Panc1 (cell line): Measurements from ENCODE around the gene KCNN3. TPM values are rescaled to one million over a fixed set of nuclear protein-coding genes. Genes with fewer than 3 reads are reported as not detected.

Experiments
- ATAC-seq: fragments of 200-7000 bp; cut with Tn5 transposase; 2 replicates; pipeline ENCODE4 v1.9.1; 2020; ENCODE audit warnings: mild to moderate bottlenecking, moderate library complexity
- BruUV-seq: library from RNA; stranded (reverse); fragments of 400-500 nt; replicated peaks from 2 replicates; lab custom pipeline; 2021; lab: Mats Ljungman, UMichigan
- CTCF ChIA-PET: fragments of 300-600 bp; sonication (Branson Sonifier 250); formaldehyde crosslinking; loops from one replicate; lab custom pipeline; 2022; ENCODE audit warnings: antibody characterized with exemption; lab: Charles Lee
- POLR2A ChIA-PET: fragments of 300-600 bp; sonication (Branson Sonifier 250); formaldehyde crosslinking; loops from one replicate; lab custom pipeline; 2022; ENCODE audit warnings: antibody characterized with exemption; lab: Charles Lee
- DNase-seq: peaks from one replicate; pipeline ENCODE4 v3.0.0-alpha.2; 2010; ENCODE audit warnings: low read depth, low spot score
- H3K27ac ChIP-seq: 2 replicates; pipeline ENCODE4 v1.5.1; 2011; ENCODE audit warnings: mild to moderate bottlenecking, low read length, inconsistent platforms
- H3K27me3 ChIP-seq: fragments of 200-500 bp; sonication (Bioruptor generic); 2 replicates; pipeline ENCODE4 v1.6.0; 2014; ENCODE audit warnings: low read length, inconsistent platforms; ENCODE audit not compliant: control insufficient read depth, insufficient read depth
- H3K36me3 ChIP-seq: fragments of 200-500 bp; sonication (Bioruptor generic); 2 replicates; pipeline ENCODE4 v1.5.1; 2014; ENCODE audit warnings: inconsistent platforms, mild to moderate bottlenecking, low read length, moderate library complexity; ENCODE audit not compliant: control insufficient read depth, insufficient read depth
- H3K4me1 ChIP-seq: 2 replicates; pipeline ENCODE4 v1.5.1; 2011; ENCODE audit warnings: inconsistent platforms, mild to moderate bottlenecking, low read length, moderate library complexity; ENCODE audit not compliant: control insufficient read depth, insufficient read depth
- H3K4me3 ChIP-seq, 2 experiments: 2 replicates each; pipeline ENCODE4 v1.5.1; 2011 to 2012; ENCODE audit warnings: low read depth in 2 of 2, low read length in 2 of 2, mild to moderate bottlenecking in 2 of 2, inconsistent platforms in 1 of 2, moderate library complexity in 1 of 2
- H3K9me3 ChIP-seq: fragments of 200-500 bp; sonication (Bioruptor generic); 2 replicates; pipeline ENCODE4 v1.5.1; 2014; ENCODE audit warnings: low read depth, mild to moderate bottlenecking, inconsistent platforms, low read length, moderate library complexity; ENCODE audit not compliant: control insufficient read depth, insufficient read depth
- CTCF ChIP-seq: fragments of 450-650 bp; IDR thresholded peaks from 2 replicates; pipeline ENCODE4 v1.5.1; 2017; ENCODE audit warnings: mild to moderate bottlenecking
- POLR2AphosphoS5 ChIP-seq: IDR thresholded peaks from 2 replicates; pipeline ENCODE4 v1.6.1; 2012; ENCODE audit warnings: mild to moderate bottlenecking, low read depth, low read length, moderate library complexity
- REST ChIP-seq, 2 experiments: IDR thresholded peaks; 2 replicates each; pipeline ENCODE4 v1.6.1; 2011 to 2012; ENCODE audit warnings: low read depth in 2 of 2, control low read depth in 1 of 2, low read length in 1 of 2, mild to moderate bottlenecking in 1 of 2, moderate library complexity in 1 of 2; ENCODE audit not compliant: insufficient read depth in 1 of 2
- SIN3A ChIP-seq: IDR thresholded peaks from 2 replicates; pipeline ENCODE4 v1.6.1; 2012; ENCODE audit warnings: low read depth, mild to moderate bottlenecking, low read length, moderate library complexity, borderline replicate concordance; ENCODE audit not compliant: insufficient read depth
- TCF7L2 ChIP-seq: IDR thresholded peaks from 2 replicates; pipeline ENCODE4 v1.6.1; 2011; ENCODE audit warnings: mild to moderate bottlenecking, low read depth, low read length, inconsistent platforms
- in situ Hi-C: cut with HindIII; loops from 2 replicates; pipeline ENCODE4 v1.10.0; 2016; ENCODE audit warnings: low sequenced_read_pairs, low pct_unique_long_range_greater_than_20kb
- intact Hi-C: fragments of 100-400 bp; cut with micrococcal nuclease; formaldehyde crosslinking; loops from one replicate; pipeline ENCODE4 v1.10.0; 2022; ENCODE audit not compliant: unreplicated experiment
- total RNA-seq: library from RNA; stranded (reverse); gene quantifications from one replicate; pipeline ENCODE4 v1.2.1, GENCODE V29; 2021; ENCODE audit not compliant: unreplicated experiment

Gene KCNN3
- total RNA-seq, 1 experiment from 2014 or later = 0.05 TPM

- ChIA-PET POLR2A (no interaction called here), CTCF (interaction anchor here (0.6 to 1.0 kb wide), 2 partner anchors 196 to 334 kb away, joined by 3 to 6 read pairs; no protein-coding TSS in a partner anchor)
- Histone ChIP-seq H3K4me1 (no peaks in the 10 kb centered on the region; the same call in 1 of the 2 replicates), H3K9me3 (no peaks in the 10 kb centered on the region), H3K27ac (no peak overlapping the region), H3K4me3 (no peak overlapping the region), H3K27me3 (peaks cover 2% of the 10 kb centered on the region), H3K36me3 (no peaks in the 10 kb centered on the region)
- DNase-seq = no peak
- intact Hi-C loops (loop anchor here (10.0 kb wide), 1 partner anchor 302 kb away; the partner anchor contains the start of gene CHRNB2), in situ Hi-C loops (no loop called here)
- no peak for ATAC-seq
- TF ChIP-seq CTCF (no peak), SIN3A (no peak), POLR2AphosphoS5 (no peak), TCF7L2 (no peak), REST (IDR thresholded peaks at IDR 0.05; ENCODE audit: insufficient read depth in 1 of 2, low read depth in 2 of 2, low read length in 1 of 2) (no peak)
- no TSS peak for BruUV-seq
These were observed 3.6 kb downstream of the KCNN3 start for GRCh38 chr1:154866257-154867063.

GRCh38 chr1:154865442-154866256 is 4.4 kb downstream of the KCNN3 start:
- in situ Hi-C loops = no loop called here
- Histone ChIP-seq H3K4me3 (no peak overlapping the region), H3K27ac (no peak overlapping the region), H3K27me3 (peaks cover 2% of the 10 kb centered on the region; the same call in 1 of the 2 replicates), H3K36me3 (no peaks in the 10 kb centered on the region), H3K9me3 (no peaks in the 10 kb centered on the region), H3K4me1 (no peaks in the 10 kb centered on the region; the same call in 1 of the 2 replicates)
- no peak for ATAC-seq
- ChIA-PET CTCF (interaction anchor here (0.6 to 1.0 kb wide), 3 partner anchors 32 to 326 kb away, joined by 3 to 12 read pairs (median 3); no protein-coding TSS in a partner anchor), POLR2A (no interaction called here)
- intact Hi-C loops = loop anchor here (10.0 kb wide), 1 partner anchor 301 kb away; the partner anchor contains the start of gene CHRNB2
- TF ChIP-seq SIN3A (no peak), CTCF (no peak), TCF7L2 (no peak), REST (IDR thresholded peaks at IDR 0.05; ENCODE audit: insufficient read depth in 1 of 2, low read depth in 2 of 2, low read length in 1 of 2) (no peak)
- no TSS peak for BruUV-seq
- DNase-seq = no peak
